Pancreas (tissue), 10 donors: ENCODE data around the gene ACOXL. TPM values are rescaled to one million over a fixed set of nuclear protein-coding genes. Genes with fewer than 3 reads are reported as not detected.

Experiments used
- ATAC-seq, 4 donors: fragments of 200-7000 bp; cut with Tn5 transposase; one replicate each; pipeline versions ENCODE4 v1.8.0 to v1.9.1; 2020; ENCODE audit warnings: mild to moderate bottlenecking in 4 of 4, moderate library complexity in 4 of 4
- DNase-seq, 6 donors: peaks; one replicate each; pipeline ENCODE4 v3.0.0-alpha.2; 2020
- FAIRE-seq: peaks from 2 replicates; lab custom pipeline; 2012; peaks lifted over from hg19 to GRCh38; lab: Jason Lieb, UNC
- H3K27ac ChIP-seq, 4 donors: fragments of 200-600 bp; sonication (generic); 1 replicate in 3 of 4; 2 replicates in 1 of 4; pipeline versions ENCODE4 v1.5.0 to v1.8.0; 2020
- H3K27me3 ChIP-seq, 4 donors: fragments of 200-600 bp; one replicate each; pipeline ENCODE4 v1.8.0; 2021
- H3K36me3 ChIP-seq, 3 donors: fragments of 200-600 bp; sonication (generic) in 1 of 3; one replicate each; pipeline versions ENCODE4 v1.5.0 to v1.8.0; 2020 to 2021
- H3K4me1 ChIP-seq, 3 donors: fragments of 200-600 bp; one replicate each; pipeline ENCODE4 v1.8.0; 2021
- H3K4me3 ChIP-seq, 4 donors: fragments of 200-600 bp; sonication (generic) in 2 of 4; one replicate each; pipeline versions ENCODE4 v1.5.0 to v1.8.0; 2020 to 2021
- H3K9me3 ChIP-seq, 4 donors: fragments of 200-600 bp; one replicate each; pipeline ENCODE4 v1.8.0; 2021
- WGBS, 2 donors: extraction: QIAGEN DNeasy Blood & Tissue Kit; methylation state at CpG; one replicate each; pipeline ENCODE4 v1.1.7; 2013; 5-methylcytosine and 5-hydroxymethylcytosine counted together
- intact Hi-C, 3 donors: fragments of 100-400 bp; cut with DNase I; formaldehyde crosslinking; loops; one replicate each; pipeline versions ENCODE4 v1.11.1 to v1.14.2; 2022
- polyA plus RNA-seq, 2 donors: library from polyadenylated mRNA; stranded (reverse); fragments of 200-250 nt; gene quantifications; one replicate each; pipeline ENCODE4 v1.2.3, GENCODE V29; 2013
- total RNA-seq, 6 donors: library from RNA; stranded (reverse); fragmentation: NEBNext Ultra II Directional in 4 of 6; extraction: Animal tissue kit (Norgen Biotek cat#: 25700) in 4 of 6; gene quantifications; one replicate each; pipeline versions ENCODE4 v1.2.1 to v1.2.4, GENCODE V29; 2021 to 2023
- TF ChIP-seq, protein P1 (sequence below), 4 donors: fragments of 200-600 bp; sonication (generic) in 3 of 4; IDR thresholded peaks; one replicate each; pipeline versions ENCODE4 v1.5.0 to v1.8.0; 2021; ENCODE audit warnings: antibody characterized with exemption in 4 of 4
- donor health status: healthy with polysubstance abuse.
- donor health status: DM: no; HTN: no; CAD: no; lungs with moderate emphysema.
- donor health status: DM: no; HTN: no; CAD: no.
- donor health status: control.
- donor health status: control.
- donor health status: Bipolar disorder and iron deficiency.
- donor health status: DM: yes; HTN: yes; CAD: no.
- donor health status: DM: no; HTN: no; CAD: no.
- donor health status: DM: no; HTN: no; CAD: no.
- donor health status: DM: yes; HTN: yes; CAD: no.

ACOXL gene
- total and polyA plus RNA-seq, 8 donors, result 0.06 to 0.75 (median 0.21) TPM; not detected in 2

DNA sequence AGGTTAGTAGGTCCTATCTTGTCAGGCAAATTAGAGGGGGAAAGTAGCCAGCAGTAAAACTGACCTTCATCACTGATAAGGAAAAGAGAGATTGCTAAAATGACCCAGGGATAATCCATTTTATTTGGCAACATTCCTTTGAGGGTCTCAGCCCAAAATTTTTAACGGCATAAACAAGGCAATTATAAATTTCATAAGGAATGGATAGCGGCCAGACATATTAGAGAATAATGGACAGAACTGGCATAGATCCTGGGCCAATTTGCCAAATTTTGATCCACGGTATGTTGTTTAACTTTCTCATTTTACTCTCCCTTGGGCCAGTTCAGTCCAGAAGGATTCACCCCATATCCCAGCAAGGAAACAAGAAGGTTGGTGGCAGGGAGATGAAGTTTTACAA lies 217.9 kb downstream of the ACOXL start:
- Histone ChIP-seq H3K9me3 (no peaks in the 10 kb centered on the region), H3K4me1 (no peaks in the 10 kb centered on the region), H3K36me3 (no peaks in the 10 kb centered on the region), H3K27ac (no peak overlapping the region), H3K4me3 (no peak overlapping the region), H3K27me3 (no peaks in the 10 kb centered on the region)
- ATAC-seq (no peak), DNase-seq (no peak), FAIRE-seq (no peak)
- WGBS, 2 donors, result 46 to 48% methylated on average over 3 of the region's 3 CpGs
- intact Hi-C loops, result no loop called here
- TF ChIP-seq, protein P1, sequence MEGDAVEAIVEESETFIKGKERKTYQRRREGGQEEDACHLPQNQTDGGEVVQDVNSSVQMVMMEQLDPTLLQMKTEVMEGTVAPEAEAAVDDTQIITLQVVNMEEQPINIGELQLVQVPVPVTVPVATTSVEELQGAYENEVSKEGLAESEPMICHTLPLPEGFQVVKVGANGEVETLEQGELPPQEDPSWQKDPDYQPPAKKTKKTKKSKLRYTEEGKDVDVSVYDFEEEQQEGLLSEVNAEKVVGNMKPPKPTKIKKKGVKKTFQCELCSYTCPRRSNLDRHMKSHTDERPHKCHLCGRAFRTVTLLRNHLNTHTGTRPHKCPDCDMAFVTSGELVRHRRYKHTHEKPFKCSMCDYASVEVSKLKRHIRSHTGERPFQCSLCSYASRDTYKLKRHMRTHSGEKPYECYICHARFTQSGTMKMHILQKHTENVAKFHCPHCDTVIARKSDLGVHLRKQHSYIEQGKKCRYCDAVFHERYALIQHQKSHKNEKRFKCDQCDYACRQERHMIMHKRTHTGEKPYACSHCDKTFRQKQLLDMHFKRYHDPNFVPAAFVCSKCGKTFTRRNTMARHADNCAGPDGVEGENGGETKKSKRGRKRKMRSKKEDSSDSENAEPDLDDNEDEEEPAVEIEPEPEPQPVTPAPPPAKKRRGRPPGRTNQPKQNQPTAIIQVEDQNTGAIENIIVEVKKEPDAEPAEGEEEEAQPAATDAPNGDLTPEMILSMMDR (IDR thresholded peaks at IDR 0.05), result no peak

DNA sequence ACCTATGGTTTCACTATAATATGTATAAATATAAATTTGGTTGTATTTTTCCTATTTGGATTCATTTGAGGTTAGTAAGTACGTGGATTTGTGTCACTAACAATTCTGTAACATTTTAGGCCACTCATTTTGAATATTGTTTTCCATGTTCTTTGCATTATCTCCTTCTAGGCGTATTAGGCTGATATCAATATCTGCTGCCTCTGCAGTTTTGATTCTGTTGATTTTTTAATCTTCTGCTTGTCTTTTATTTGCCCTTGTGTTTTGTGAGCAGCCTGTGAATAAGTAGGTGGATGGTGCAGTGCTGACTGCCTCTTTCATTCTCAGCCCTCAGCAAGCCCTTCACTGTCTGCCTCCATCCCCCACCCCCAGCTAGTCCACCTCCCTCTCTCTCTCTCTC lies 222.7 kb downstream of the ACOXL start:
- DNase-seq (no peak), ATAC-seq (no peak), FAIRE-seq (no peak)
- no peaks in the 10 kb centered on the region for H3K36me3 ChIP-seq
- H3K9me3 ChIP-seq, result no peaks in the 10 kb centered on the region
- TF ChIP-seq, protein P1 (IDR thresholded peaks at IDR 0.05), result no peak
- H3K4me3 ChIP-seq, result no peak overlapping the region
- intact Hi-C loops, result no loop called here
- no peaks in the 10 kb centered on the region for H3K4me1 ChIP-seq
- 50 to 73% methylated on average over 2 of the region's 2 CpGs for WGBS, 2 donors
- H3K27me3 ChIP-seq, result no peaks in the 10 kb centered on the region
- H3K27ac ChIP-seq, result no peak overlapping the region

DNA sequence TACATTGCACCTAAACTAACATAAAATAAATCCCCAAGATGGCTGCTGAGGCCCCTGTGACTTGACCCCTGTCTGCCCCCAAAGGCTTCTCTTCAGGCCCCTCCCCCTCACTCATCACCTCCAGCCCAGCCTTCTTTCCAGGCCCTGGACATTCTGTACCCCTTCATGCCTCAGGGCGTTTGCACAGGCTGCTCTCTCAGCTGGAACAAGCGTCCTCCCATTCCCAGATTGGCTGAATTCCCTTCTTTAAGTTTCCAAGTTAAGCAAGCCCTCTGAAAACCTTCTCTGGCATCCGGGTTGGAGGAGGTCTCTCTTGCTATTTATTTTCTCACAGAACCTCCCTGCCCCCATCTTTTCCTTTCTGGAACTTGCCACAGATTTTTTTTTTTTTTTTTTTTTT lies 223.2 kb downstream of the ACOXL start:
- no peak for FAIRE-seq

DNA sequence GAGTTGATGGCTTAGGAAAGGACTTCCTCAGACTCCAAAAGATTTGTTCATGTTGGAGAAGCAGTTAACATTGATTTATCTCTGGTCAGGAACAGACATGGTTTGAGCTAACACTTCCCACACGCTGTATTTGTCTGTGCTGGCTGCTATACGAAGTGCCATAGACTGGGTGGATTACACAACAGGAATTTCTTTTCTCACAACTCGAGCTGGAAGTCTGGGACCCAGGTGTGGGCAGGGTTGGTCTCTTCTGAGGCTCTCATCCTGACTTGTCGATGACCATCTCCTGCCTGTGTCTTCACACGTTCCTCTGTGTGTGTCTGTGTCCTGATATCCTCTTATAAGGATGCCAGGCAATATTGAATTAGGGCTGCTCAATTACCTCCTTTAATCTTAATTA lies 224.9 kb downstream of the ACOXL start:
- Histone ChIP-seq H3K4me3 (no peak overlapping the region), H3K27ac (no peak overlapping the region), H3K9me3 (no peaks in the 10 kb centered on the region), H3K4me1 (no peaks in the 10 kb centered on the region), H3K27me3 (no peaks in the 10 kb centered on the region), H3K36me3 (no peaks in the 10 kb centered on the region)
- FAIRE-seq (no peak), ATAC-seq (no peak), DNase-seq (no peak)
- TF ChIP-seq, protein P1 (IDR thresholded peaks at IDR 0.05), result no peak
- intact Hi-C loops, result no loop called here
- 62 to 71% methylated on average over 5 of the region's 5 CpGs for WGBS, 2 donors

More for the DNA sequence above, 223.2 kb downstream of the ACOXL start:
- WGBS, 2 donors, result 63% methylated on average over 3 of the region's 3 CpGs
- no peak overlapping the region for H3K4me3 ChIP-seq
- no peak for DNase-seq
- H3K36me3 ChIP-seq, result no peaks in the 10 kb centered on the region
- TF ChIP-seq, protein P1 (IDR thresholded peaks at IDR 0.05), result no peak
- H3K4me1 ChIP-seq, result no peaks in the 10 kb centered on the region
- ATAC-seq, result no peak
- no peaks in the 10 kb centered on the region for H3K9me3 ChIP-seq
- intact Hi-C loops, result no loop called here
- H3K27me3 ChIP-seq, result no peaks in the 10 kb centered on the region
- no peak overlapping the region for H3K27ac ChIP-seq

DNA sequence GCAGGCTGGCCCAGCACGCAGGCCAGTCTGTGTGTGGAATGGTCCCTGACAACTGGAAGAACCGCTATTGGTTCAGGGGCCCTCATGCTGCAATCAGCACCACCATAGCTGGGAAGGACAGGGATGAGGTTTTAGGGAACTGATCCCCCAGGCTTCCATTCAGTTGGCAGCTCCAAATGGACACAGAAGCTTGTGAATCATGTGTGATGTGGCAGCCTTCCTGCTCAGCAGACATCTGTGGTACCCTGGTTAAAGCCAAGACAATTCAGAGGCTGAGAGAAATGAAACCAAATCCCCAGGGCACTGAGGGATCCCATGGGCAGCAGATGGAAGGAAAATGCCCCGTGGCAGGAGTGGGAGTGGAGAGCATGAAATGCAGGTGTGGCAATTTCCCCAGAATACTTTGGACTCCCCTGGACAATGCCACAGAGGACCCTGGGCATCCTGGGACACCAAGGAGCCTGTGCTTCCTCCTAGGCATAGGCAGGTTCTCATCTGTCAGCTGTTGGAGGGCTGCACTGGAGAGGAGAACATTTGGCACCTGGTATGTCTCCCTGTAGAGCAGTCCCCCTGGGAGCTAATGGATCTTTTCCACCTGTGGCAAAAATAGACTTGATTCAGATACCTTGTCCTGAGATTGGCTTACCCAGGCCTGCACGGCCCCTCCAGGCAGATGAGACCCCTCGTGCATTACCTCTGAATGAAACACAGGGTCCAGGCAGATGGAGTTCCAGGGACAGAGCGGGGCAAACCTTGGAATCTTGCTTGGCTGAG lies 226.2 kb downstream of the ACOXL start:
- no peaks in the 10 kb centered on the region for H3K36me3 ChIP-seq
- WGBS, 2 donors, result 77 to 83% methylated on average over 6 of the region's 6 CpGs

More for the DNA sequence above, 226.2 kb downstream of the ACOXL start:
- TF ChIP-seq, protein P1 (IDR thresholded peaks at IDR 0.05), result no peak
- Histone ChIP-seq H3K4me1 (no peaks in the 10 kb centered on the region), H3K9me3 (no peaks in the 10 kb centered on the region), H3K27me3 (no peaks in the 10 kb centered on the region), H3K27ac (no peak overlapping the region), H3K4me3 (no peak overlapping the region)
- DNase-seq, result no peak
- no peak for FAIRE-seq
- intact Hi-C loops, result no loop called here
- ATAC-seq, result no peak
